Measurements from ENCODE around the gene EPB41L2.

The EPB41L2 gene

DNA sequence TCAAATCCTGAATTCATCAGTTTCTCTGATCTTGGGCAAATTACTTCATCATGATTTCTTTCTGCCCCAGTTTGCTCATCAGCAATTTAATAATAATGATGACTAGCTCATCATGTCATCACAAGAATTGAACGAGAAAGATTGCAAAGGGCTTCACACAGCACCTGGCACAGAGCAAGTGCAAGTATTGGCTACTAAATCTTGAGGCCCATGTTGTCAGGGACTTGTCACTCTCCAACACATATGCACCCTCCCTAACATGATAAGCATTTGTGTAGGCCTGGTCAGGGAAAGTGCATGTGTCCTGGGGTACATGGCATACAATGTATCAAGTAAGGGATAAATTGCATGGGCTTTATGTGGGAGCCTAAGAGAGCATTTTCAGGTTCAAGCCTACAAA is 229.5 kb downstream of the EPB41L2 start:
- TF ChIP-seq, protein P1, sequence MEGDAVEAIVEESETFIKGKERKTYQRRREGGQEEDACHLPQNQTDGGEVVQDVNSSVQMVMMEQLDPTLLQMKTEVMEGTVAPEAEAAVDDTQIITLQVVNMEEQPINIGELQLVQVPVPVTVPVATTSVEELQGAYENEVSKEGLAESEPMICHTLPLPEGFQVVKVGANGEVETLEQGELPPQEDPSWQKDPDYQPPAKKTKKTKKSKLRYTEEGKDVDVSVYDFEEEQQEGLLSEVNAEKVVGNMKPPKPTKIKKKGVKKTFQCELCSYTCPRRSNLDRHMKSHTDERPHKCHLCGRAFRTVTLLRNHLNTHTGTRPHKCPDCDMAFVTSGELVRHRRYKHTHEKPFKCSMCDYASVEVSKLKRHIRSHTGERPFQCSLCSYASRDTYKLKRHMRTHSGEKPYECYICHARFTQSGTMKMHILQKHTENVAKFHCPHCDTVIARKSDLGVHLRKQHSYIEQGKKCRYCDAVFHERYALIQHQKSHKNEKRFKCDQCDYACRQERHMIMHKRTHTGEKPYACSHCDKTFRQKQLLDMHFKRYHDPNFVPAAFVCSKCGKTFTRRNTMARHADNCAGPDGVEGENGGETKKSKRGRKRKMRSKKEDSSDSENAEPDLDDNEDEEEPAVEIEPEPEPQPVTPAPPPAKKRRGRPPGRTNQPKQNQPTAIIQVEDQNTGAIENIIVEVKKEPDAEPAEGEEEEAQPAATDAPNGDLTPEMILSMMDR (IDR thresholded peaks at IDR 0.05; ENCODE audit: low read depth, low read length, missing control alignments) = no peak
- in situ Hi-C loops (cut with HindIII; ENCODE audit: low sequenced_read_pairs) = loop anchor here (25.0 kb wide), 1 partner anchor 771 kb away; no protein-coding TSS in a partner anchor
- no peak overlapping the region for H3K4me3 ChIP-seq (ENCODE audit: low read depth, low read length)
- no peak for DNase-seq (ENCODE audit: low read depth)

DNA sequence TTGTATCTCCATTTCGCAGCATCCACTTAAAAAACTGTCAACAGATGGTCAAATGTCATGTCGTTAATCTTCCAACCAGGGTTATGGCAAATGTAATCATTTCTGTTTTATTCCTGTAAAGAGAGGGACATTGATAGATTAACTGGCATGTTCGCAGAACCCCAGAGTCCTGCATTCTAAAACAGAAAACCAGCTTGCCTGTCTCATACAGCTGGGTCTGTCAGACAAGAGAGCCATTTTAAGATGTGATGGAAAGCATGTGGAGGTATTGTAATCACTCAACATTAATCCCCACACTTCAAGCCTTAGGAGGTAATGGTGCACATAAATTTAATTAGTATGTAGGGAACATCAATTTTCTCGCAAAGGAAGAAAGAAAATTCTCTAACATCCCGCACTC is 231.4 kb downstream of the EPB41L2 start:
- no peak overlapping the region for H3K4me3 ChIP-seq (ENCODE audit: low read depth, low read length)
- in situ Hi-C loops (cut with HindIII; ENCODE audit: low sequenced_read_pairs) = loop anchor here (25.0 kb wide), 1 partner anchor 769 kb away; no protein-coding TSS in a partner anchor
- TF ChIP-seq, protein P1 (IDR thresholded peaks at IDR 0.05; ENCODE audit: low read depth, low read length, missing control alignments) = no peak
- DNase-seq (ENCODE audit: low read depth) = no peak

DNA sequence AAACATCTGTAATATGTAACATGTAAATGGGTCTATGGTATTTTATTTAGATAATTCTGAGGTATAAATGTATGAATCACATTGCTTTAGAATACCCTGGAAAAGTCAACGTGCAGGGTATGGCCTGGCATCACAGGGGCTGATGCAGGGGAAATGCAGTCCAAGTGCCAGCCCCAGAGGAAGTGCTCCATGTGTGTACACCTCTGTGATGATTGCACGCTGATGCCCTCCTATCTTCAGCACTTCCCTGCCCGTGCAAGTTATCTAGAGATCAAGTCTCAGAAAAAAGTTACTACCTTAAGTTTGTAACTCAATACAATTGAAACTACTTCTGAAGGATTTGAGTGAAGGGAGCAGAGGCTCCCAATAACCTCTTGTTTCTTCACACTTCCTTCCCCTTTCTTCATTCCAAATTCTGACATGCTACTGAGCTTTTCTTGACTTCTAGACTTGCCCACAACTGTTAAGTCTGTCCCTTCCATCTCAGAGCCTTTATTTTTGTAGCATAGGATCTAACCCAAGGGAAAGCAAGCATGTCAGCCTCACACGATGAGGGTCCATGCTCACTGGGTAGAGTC is 233.6 kb downstream of the EPB41L2 start:
- in situ Hi-C loops (cut with HindIII; ENCODE audit: low sequenced_read_pairs) = loop anchor here (25.0 kb wide), 1 partner anchor 767 kb away; no protein-coding TSS in a partner anchor
- TF ChIP-seq, protein P1 (IDR thresholded peaks at IDR 0.05; ENCODE audit: low read depth, low read length, missing control alignments) = no peak
- no peak overlapping the region for H3K4me3 ChIP-seq (ENCODE audit: low read depth, low read length)
- no peak for DNase-seq (ENCODE audit: low read depth)

DNA sequence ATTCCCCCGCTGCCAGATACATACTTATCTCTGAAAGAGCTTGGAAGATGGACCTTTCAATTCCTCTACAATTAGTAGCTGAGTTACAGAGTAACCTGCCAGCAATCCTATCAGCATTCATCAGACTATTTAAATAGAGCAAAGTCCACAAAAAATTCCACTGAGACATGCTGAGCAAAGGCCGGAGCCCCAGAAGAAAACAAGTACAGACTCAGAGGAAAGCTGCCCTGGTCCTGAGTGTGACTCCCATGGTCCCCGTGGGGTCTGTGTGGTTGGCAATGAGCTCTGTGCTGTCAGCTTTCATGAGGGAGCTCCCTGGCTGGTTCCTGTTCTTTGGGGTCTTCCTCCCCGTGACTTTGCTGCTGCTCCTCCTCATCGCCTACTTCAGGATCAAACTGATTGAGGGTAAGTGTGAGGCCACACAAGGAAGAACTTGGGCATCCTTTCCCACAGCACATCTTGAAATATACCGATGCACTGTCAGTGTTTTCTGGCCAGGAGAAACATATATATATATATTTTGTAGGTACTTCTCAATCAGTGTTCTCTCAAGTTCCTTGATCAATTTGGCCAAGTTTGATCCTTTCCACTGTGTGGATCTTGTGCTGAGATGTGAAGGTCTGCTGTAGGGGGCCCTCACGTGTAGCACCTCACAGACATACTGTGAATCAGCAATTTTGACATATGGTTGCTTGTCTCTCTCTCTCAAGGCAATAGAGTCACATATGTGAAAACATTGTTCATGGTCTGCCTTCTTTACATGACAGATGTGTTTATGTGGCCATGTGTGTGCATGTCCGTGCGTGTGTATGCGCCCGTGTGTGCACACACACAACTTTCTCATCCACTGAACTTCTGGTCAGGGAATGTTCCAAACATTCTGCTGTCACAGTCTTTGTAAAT is 235.5 kb downstream of the EPB41L2 start, which contains the start of gene SMLR1:
SMLR1 (plus strand) TSS at position 160 of the 903 bp plus-strand sequence; CDS start at position 168, 8 bp downstream.
- TF ChIP-seq, protein P1 (IDR thresholded peaks at IDR 0.05; ENCODE audit: low read depth, low read length, missing control alignments) = no peak
- no peak for DNase-seq (ENCODE audit: low read depth)
- in situ Hi-C loops (cut with HindIII; ENCODE audit: low sequenced_read_pairs) = loop anchor here (25.0 kb wide), 1 partner anchor 765 kb away; no protein-coding TSS in a partner anchor
- H3K4me3 ChIP-seq (ENCODE audit: low read depth, low read length) = no peak within 1 kb of the TSS

DNA sequence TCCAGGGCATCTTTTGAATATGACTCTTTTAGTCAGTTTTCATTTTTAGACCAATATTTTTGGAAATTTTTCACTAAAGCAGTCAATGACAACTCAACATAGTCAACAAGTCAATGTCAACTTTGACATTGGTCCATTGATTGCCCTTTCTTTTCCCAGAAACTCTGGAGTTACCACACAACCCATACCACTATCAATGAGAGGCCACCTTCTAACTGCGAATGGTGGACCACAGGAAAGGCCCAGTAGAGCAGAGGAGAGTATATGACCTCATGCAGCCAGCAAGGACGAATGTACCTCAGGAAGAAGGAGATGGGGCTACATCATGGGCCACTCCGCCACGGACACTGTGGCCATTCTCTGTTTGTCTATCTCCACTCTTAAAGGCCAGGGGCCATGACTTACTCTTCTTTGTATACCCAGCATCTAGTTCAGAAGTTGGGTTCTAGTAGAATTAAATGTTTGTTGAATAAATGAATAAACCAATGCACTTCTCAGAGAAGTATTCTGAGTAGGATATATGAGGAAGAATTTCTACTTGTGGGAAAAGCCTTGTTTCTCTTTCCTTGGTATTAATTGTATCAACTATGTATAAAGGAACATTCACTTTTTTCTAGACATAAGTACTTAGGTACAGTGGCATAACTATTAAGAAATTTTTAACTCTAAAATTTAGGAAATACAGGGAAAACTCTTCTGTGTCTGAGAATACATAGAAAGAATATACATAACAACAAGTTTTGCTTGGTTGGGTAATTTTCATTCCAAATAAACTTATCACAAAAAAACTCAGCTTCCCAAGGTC is 236.4 kb downstream of the EPB41L2 start:
- TF ChIP-seq, protein P1 (IDR thresholded peaks at IDR 0.05; ENCODE audit: low read depth, low read length, missing control alignments) = no peak
- in situ Hi-C loops (cut with HindIII; ENCODE audit: low sequenced_read_pairs) = loop anchor here (25.0 kb wide), 1 partner anchor 764 kb away; no protein-coding TSS in a partner anchor
- no peak for DNase-seq (ENCODE audit: low read depth)
- H3K4me3 ChIP-seq (ENCODE audit: low read depth, low read length) = no peak overlapping the region

Measured in astrocyte of the cerebellum (primary cell).